Measurements from ENCODE around the gene RAB3GAP2.

DNA sequence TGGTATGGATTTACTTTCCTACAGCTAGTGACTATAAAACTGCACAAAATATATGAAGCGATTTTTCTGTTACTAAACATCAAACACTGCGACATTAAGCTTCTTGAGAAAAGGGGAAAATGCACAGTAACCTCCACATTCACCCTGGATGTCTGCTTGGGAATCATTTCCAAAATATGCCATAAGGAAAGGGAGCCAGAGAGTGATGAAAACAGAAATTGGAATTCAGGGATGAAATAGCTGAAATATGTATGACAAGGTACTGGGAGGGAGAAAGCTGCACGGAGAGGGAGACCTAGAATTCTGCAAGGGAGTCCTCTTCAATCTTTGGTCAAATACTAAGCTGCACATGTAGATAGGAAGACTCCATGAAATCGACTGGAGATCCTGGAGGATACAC lies 31.6 kb upstream of the RAB3GAP2 start:
- TF ChIP-seq, protein P1, sequence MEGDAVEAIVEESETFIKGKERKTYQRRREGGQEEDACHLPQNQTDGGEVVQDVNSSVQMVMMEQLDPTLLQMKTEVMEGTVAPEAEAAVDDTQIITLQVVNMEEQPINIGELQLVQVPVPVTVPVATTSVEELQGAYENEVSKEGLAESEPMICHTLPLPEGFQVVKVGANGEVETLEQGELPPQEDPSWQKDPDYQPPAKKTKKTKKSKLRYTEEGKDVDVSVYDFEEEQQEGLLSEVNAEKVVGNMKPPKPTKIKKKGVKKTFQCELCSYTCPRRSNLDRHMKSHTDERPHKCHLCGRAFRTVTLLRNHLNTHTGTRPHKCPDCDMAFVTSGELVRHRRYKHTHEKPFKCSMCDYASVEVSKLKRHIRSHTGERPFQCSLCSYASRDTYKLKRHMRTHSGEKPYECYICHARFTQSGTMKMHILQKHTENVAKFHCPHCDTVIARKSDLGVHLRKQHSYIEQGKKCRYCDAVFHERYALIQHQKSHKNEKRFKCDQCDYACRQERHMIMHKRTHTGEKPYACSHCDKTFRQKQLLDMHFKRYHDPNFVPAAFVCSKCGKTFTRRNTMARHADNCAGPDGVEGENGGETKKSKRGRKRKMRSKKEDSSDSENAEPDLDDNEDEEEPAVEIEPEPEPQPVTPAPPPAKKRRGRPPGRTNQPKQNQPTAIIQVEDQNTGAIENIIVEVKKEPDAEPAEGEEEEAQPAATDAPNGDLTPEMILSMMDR (IDR thresholded peaks at IDR 0.05): no peak
- no peak for TF ChIP-seq POLR2A (IDR thresholded peaks at IDR 0.05)

All from uterus (tissue), 2 donors.